HCT116 (cell line): ENCODE data around the gene HES2. TPM values are rescaled to one million over a fixed set of nuclear protein-coding genes. Genes with fewer than 3 reads are reported as not detected.

Source experiments
- ATAC-seq: fragments of 200-7000 bp; cut with Tn5 transposase; 2 replicates; pipeline ENCODE4 v1.9.1; 2020; ENCODE audit warnings: mild to moderate bottlenecking, moderate library complexity
- BruUV-seq: library from RNA; stranded (reverse); fragments of 400-500 nt; replicated peaks from 2 replicates; lab custom pipeline; 2021; lab: Mats Ljungman, UMichigan
- CTCF ChIA-PET: fragments of 300-600 bp; sonication (Branson Sonifier 250); formaldehyde crosslinking; loops from one replicate; lab custom pipeline; 2021; ENCODE audit warnings: antibody characterized with exemption; lab: Charles Lee
- POLR2A ChIA-PET: fragments of 300-600, 350-600 bp; sonication (Branson Sonifier 250); formaldehyde crosslinking; loops from one replicate; lab custom pipeline; 2021; ENCODE audit warnings: antibody characterized with exemption; lab: Charles Lee
- RAD21 ChIA-PET, 2 experiments: fragments of 300-600 bp; sonication (Branson Sonifier 250); formaldehyde crosslinking; loops; one replicate each; lab custom pipeline; 2023; ENCODE audit warnings: low total read pairs in 2 of 2; ENCODE audit not compliant: uncharacterized antibody in 2 of 2, unreplicated experiment in 2 of 2, low non-redundant PET in 1 of 2; lab: Charles Lee
- DNase-seq: peaks from one replicate; pipeline ENCODE4 v3.0.0-alpha.2; 2010; ENCODE audit warnings: low read depth, low spot score
- H2AFZ ChIP-seq: fragments of 200-600 bp; shearing (Covaris generic), sonication (generic); 2 replicates; pipeline ENCODE4 v1.6.1; 2017; ENCODE audit warnings: low read depth, mixed run types, mixed read lengths, antibody characterized with exemption, low read length; ENCODE audit not compliant: poor library complexity, severe bottlenecking
- H3K27ac ChIP-seq: 2 replicates; pipeline ENCODE4 v1.5.1; 2012; ENCODE audit warnings: low read depth, low read length
- H3K27me3 ChIP-seq: fragments of 200-600 bp; sonication (generic); 2 replicates; pipeline ENCODE4 v1.6.1; 2016; ENCODE audit warnings: mixed run types, low read length, mixed read lengths; ENCODE audit not compliant: insufficient read depth
- H3K36me3 ChIP-seq, 2 experiments: fragments of 200-500 bp in 1 of 2; fragments of 200-600 bp in 1 of 2; sonication (Bioruptor generic) in 1 of 2; sonication (generic) in 1 of 2; 2 replicates each; pipeline versions ENCODE4 v1.5.1 to v1.6.1; 2014 to 2016; ENCODE audit warnings: low read length in 2 of 2, inconsistent platforms in 1 of 2, mixed read lengths in 1 of 2, mixed run types in 1 of 2; ENCODE audit not compliant: insufficient read depth in 2 of 2, control insufficient read depth in 1 of 2
- H3K4me1 ChIP-seq, 2 experiments: fragments of 200-600 bp in 1 of 2; sonication (generic) in 1 of 2; 2 replicates each; pipeline versions ENCODE4 v1.5.1 to v1.6.1; 2012 to 2017; ENCODE audit warnings: low read length in 2 of 2, inconsistent platforms in 1 of 2, mild to moderate bottlenecking in 1 of 2, mixed read lengths in 1 of 2, mixed run types in 1 of 2, moderate library complexity in 1 of 2; ENCODE audit not compliant: insufficient read depth in 2 of 2, control insufficient read depth in 1 of 2
- H3K4me2 ChIP-seq: fragments of 200-600 bp; sonication (generic); 2 replicates; pipeline ENCODE4 v1.6.1; 2017; ENCODE audit warnings: mixed run types, low read length, mixed read lengths
- H3K4me3 ChIP-seq, 2 experiments: fragments of 200-600 bp in 1 of 2; sonication (generic) in 1 of 2; replicated peaks in 1 of 2; 2 replicates each; pipeline ENCODE4 v1.5.1; 2011 to 2016; ENCODE audit warnings: low read length in 2 of 2, control low read depth in 1 of 2, low read depth in 1 of 2, mild to moderate bottlenecking in 1 of 2, mixed read lengths in 1 of 2, mixed run types in 1 of 2
- H3K79me2 ChIP-seq: fragments of 200-600 bp; sonication (generic); 2 replicates; pipeline ENCODE4 v1.6.1; 2017; ENCODE audit warnings: mild to moderate bottlenecking, mixed run types, low read length, moderate library complexity, mixed read lengths; ENCODE audit not compliant: insufficient read depth
- H3K9ac ChIP-seq: fragments of 200-600 bp; sonication (generic); 2 replicates; pipeline ENCODE4 v1.6.1; 2016; ENCODE audit warnings: low read length, mixed read lengths
- H3K9me2 ChIP-seq: fragments of 200-600 bp; sonication (generic), shearing (Covaris generic); 2 replicates; pipeline ENCODE4 v1.6.1; 2017; ENCODE audit warnings: mixed run types, mild to moderate bottlenecking, moderate library complexity; ENCODE audit not compliant: insufficient read depth
- H3K9me3 ChIP-seq, 2 experiments: fragments of 200-500 bp in 1 of 2; fragments of 200-600 bp in 1 of 2; sonication (Bioruptor generic) in 1 of 2; sonication (generic) in 1 of 2; 2 replicates each; pipeline ENCODE4 v1.6.1; 2014 to 2017; ENCODE audit warnings: low read length in 2 of 2, mixed read lengths in 2 of 2, inconsistent platforms in 1 of 2, low read depth in 1 of 2, mild to moderate bottlenecking in 1 of 2, mixed run types in 1 of 2, moderate library complexity in 1 of 2; ENCODE audit not compliant: control insufficient read depth in 1 of 2, insufficient read depth in 1 of 2
- H4K20me1 ChIP-seq: fragments of 200-600 bp; sonication (generic), shearing (Covaris generic); 2 replicates; pipeline ENCODE4 v1.6.1; 2017; ENCODE audit warnings: mixed run types, mild to moderate bottlenecking, moderate library complexity; ENCODE audit not compliant: insufficient read depth
- ATF3 ChIP-seq: IDR thresholded peaks from 2 replicates; pipeline ENCODE4 v1.6.1; 2012
- CBX3 ChIP-seq: IDR thresholded peaks from 2 replicates; pipeline ENCODE4 v1.6.1; 2012; ENCODE audit warnings: low read depth
- CEBPB ChIP-seq: IDR thresholded peaks from 2 replicates; pipeline ENCODE4 v1.6.1; 2012; ENCODE audit warnings: low read depth
- EGR1 ChIP-seq: IDR thresholded peaks from 2 replicates; pipeline ENCODE4 v1.6.1; 2012; ENCODE audit warnings: low read depth
- ELF1 ChIP-seq: IDR thresholded peaks from 2 replicates; pipeline ENCODE4 v1.6.1; 2012; ENCODE audit warnings: low read depth, borderline replicate concordance
- EZH2 ChIP-seq: fragments of 200-600 bp; sonication (generic); IDR thresholded peaks from 2 replicates; pipeline ENCODE4 v1.6.1; 2017; ENCODE audit warnings: antibody characterized with exemption, mixed run types
- EZH2phosphoT487 ChIP-seq: fragments of 200-600 bp; IDR thresholded peaks from 2 replicates; pipeline ENCODE4 v1.6.1; 2018; ENCODE audit warnings: antibody characterized with exemption, borderline replicate concordance
- FOSL1 ChIP-seq: IDR thresholded peaks from 2 replicates; pipeline ENCODE4 v1.6.1; 2012; ENCODE audit warnings: low read depth
- JUND ChIP-seq: IDR thresholded peaks from 2 replicates; pipeline ENCODE4 v1.6.1; 2012
- POLR2AphosphoS5 ChIP-seq: IDR thresholded peaks from 2 replicates; pipeline ENCODE4 v1.6.1; 2011; ENCODE audit warnings: mild to moderate bottlenecking, low read depth, low read length, moderate library complexity
- RAD21 ChIP-seq: IDR thresholded peaks from 2 replicates; pipeline ENCODE4 v1.6.1; 2012; ENCODE audit warnings: low read depth, mild to moderate bottlenecking
- SP1 ChIP-seq: IDR thresholded peaks from 2 replicates; pipeline ENCODE4 v1.6.1; 2012; ENCODE audit warnings: low read depth
- SRF ChIP-seq: IDR thresholded peaks from 2 replicates; pipeline ENCODE4 v1.6.1; 2012; ENCODE audit warnings: low read depth
- YY1 ChIP-seq: IDR thresholded peaks from 2 replicates; pipeline ENCODE4 v1.6.1; 2011; ENCODE audit warnings: low read length, low read depth, moderate library complexity, mild to moderate bottlenecking; ENCODE audit not compliant: insufficient replicate concordance; ENCODE audit errors: extremely low read depth
- ZFX ChIP-seq: fragments of 450-650 bp; IDR thresholded peaks from 2 replicates; pipeline ENCODE4 v1.6.1; 2017
- ZNF274 ChIP-seq: fragments of 200-500 bp; sonication (Bioruptor generic); IDR thresholded peaks from 2 replicates; pipeline ENCODE4 v1.6.1; 2014; ENCODE audit warnings: mild to moderate bottlenecking, low read depth, low read length, inconsistent platforms
- intact Hi-C: fragments of 100-400 bp; cut with micrococcal nuclease; formaldehyde crosslinking; loops from 2 replicates; pipeline ENCODE4 v1.10.0; 2022
- total RNA-seq: library from RNA; stranded (reverse); gene quantifications from one replicate; pipeline ENCODE4 v1.2.1, GENCODE V29; 2021; ENCODE audit not compliant: unreplicated experiment
- TF ChIP-seq, protein P1 (sequence below): IDR thresholded peaks from 2 replicates; pipeline ENCODE4 v1.6.1; 2011; ENCODE audit warnings: mild to moderate bottlenecking, low read length, moderate library complexity; ENCODE audit not compliant: insufficient replicate concordance; ENCODE audit errors: extremely low read depth
- TF ChIP-seq, protein P2 (sequence below), 3 experiments: fragments of 200-600 bp in 1 of 3; sonication (generic) in 1 of 3; IDR thresholded peaks in 2 of 3; conservative IDR thresholded peaks in 1 of 3; 2 replicates each; pipeline ENCODE4 v1.5.1; 2012 to 2017; ENCODE audit warnings: low read depth in 2 of 3, low read length in 2 of 3, antibody characterized with exemption in 1 of 3, borderline replicate concordance in 1 of 3, control low read depth in 1 of 3, mild to moderate bottlenecking in 1 of 3, mixed read lengths in 1 of 3, mixed run types in 1 of 3, moderate library complexity in 1 of 3; ENCODE audit not compliant: insufficient read depth in 1 of 3
- TF ChIP-seq, protein P3 (sequence below): IDR thresholded peaks from 2 replicates; pipeline ENCODE4 v1.6.1; 2012

The HES2 gene
- total RNA-seq, 1 experiment from 2014 or later = 8.4 TPM

DNA sequence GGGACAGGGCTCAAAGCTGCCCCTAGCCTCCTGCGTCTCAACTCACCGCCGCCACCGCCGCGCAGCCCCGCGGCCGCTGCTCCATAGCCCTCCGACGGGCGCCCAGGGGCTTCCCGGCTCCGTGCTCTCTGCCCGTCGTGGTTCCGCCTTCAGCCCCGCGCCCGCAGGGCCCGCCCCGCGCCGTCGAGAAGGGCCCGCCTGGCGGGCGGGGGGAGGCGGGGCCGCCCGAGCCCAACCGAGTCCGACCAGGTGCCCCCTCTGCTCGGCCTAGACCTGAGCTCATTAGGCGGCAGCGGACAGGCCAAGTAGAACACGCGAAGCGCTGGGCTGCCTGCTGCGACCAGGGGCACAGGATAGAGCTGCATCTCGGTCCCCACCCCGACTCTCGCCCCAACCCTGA, 46.3 kb upstream of the HES2 start, which contains the start of gene TNFRSF25:
TNFRSF25 (minus strand) TSS at position 151 of the 400 bp plus-strand sequence; CDS start at position 85, 66 bp downstream.
- H4K20me1 ChIP-seq = no peaks in the 10 kb centered on the region
- peaks cover 13 to 17% of the 10 kb centered on the region in 2 experiments; a peak in 2 of 4 replicates for H3K36me3 ChIP-seq
- H3K79me2 ChIP-seq = no peaks in the 10 kb centered on the region
- H3K27me3 ChIP-seq = no peaks in the 10 kb centered on the region
- no peak within 1 kb of the TSS for H3K9ac ChIP-seq
- no peaks in the 10 kb centered on the region for H3K9me2 ChIP-seq
- ATAC-seq = no peak
- no TSS peak for BruUV-seq
- no peak within 1 kb of the TSS for H3K4me2 ChIP-seq
- no peak for TF ChIP-seq CBX3
- TF ChIP-seq SRF = no peak
- TF ChIP-seq RAD21 = no peak
- TF ChIP-seq, protein P1, sequence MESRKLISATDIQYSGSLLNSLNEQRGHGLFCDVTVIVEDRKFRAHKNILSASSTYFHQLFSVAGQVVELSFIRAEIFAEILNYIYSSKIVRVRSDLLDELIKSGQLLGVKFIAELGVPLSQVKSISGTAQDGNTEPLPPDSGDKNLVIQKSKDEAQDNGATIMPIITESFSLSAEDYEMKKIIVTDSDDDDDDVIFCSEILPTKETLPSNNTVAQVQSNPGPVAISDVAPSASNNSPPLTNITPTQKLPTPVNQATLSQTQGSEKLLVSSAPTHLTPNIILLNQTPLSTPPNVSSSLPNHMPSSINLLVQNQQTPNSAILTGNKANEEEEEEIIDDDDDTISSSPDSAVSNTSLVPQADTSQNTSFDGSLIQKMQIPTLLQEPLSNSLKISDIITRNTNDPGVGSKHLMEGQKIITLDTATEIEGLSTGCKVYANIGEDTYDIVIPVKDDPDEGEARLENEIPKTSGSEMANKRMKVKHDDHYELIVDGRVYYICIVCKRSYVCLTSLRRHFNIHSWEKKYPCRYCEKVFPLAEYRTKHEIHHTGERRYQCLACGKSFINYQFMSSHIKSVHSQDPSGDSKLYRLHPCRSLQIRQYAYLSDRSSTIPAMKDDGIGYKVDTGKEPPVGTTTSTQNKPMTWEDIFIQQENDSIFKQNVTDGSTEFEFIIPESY = no peak
- TF ChIP-seq, protein P2, sequence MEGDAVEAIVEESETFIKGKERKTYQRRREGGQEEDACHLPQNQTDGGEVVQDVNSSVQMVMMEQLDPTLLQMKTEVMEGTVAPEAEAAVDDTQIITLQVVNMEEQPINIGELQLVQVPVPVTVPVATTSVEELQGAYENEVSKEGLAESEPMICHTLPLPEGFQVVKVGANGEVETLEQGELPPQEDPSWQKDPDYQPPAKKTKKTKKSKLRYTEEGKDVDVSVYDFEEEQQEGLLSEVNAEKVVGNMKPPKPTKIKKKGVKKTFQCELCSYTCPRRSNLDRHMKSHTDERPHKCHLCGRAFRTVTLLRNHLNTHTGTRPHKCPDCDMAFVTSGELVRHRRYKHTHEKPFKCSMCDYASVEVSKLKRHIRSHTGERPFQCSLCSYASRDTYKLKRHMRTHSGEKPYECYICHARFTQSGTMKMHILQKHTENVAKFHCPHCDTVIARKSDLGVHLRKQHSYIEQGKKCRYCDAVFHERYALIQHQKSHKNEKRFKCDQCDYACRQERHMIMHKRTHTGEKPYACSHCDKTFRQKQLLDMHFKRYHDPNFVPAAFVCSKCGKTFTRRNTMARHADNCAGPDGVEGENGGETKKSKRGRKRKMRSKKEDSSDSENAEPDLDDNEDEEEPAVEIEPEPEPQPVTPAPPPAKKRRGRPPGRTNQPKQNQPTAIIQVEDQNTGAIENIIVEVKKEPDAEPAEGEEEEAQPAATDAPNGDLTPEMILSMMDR (IDR thresholded peaks at IDR 0.05 in 2 of 3, conservative IDR thresholded peaks at IDR 0.05 in 1 of 3; ENCODE audit: borderline replicate concordance in 1 of 3, insufficient read depth in 1 of 3, low read depth in 2 of 3, low read length in 2 of 3) = no peak
- TF ChIP-seq ELF1 = no peak
- no peak for TF ChIP-seq EGR1
- no peak for TF ChIP-seq POLR2AphosphoS5
- no peak for TF ChIP-seq ZNF274
- no peak for TF ChIP-seq JUND
- TF ChIP-seq ATF3 = no peak
- no peak for TF ChIP-seq EZH2
- TF ChIP-seq FOSL1 = no peak
- TF ChIP-seq ZFX = no peak
- TF ChIP-seq SP1 = no peak
- TF ChIP-seq, protein P3, sequence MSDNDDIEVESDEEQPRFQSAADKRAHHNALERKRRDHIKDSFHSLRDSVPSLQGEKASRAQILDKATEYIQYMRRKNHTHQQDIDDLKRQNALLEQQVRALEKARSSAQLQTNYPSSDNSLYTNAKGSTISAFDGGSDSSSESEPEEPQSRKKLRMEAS = no peak
- no peak for TF ChIP-seq YY1
- TF ChIP-seq CEBPB = no peak
- no peak for TF ChIP-seq EZH2phosphoT487
- RAD21 ChIA-PET = no interaction called here
- H3K9me3 ChIP-seq = no peaks in the 10 kb centered on the region
- POLR2A ChIA-PET = no interaction called here
- no peak within 1 kb of the TSS for H2AFZ ChIP-seq
- intact Hi-C loops = no loop called here
- no peak within 1 kb of the TSS; the same call in 1 of the 2 replicates for H3K27ac ChIP-seq
- peaks cover 6 to 14% of the 10 kb centered on the region in 2 experiments for H3K4me1 ChIP-seq
- CTCF ChIA-PET = interaction anchor here (1.5 kb wide), 1 partner anchor 23 kb away, joined by 3 read pairs; no protein-coding TSS in a partner anchor
- H3K4me3 ChIP-seq = no peak within 1 kb of the TSS
- no peak for DNase-seq
